Skeletal muscle tissue (tissue), 5 donors: ENCODE measurements around the gene C4A. TPM values are rescaled to one million over a fixed set of nuclear protein-coding genes. Genes with fewer than 3 reads are reported as not detected.
"Not testable (repeated sequence)": the region's sequence is repeated elsewhere in the genome, so short reads cannot be mapped to it uniquely, and the experiment has no call there.

Experiments used
- H3K27ac ChIP-seq: one replicate; pipeline ENCODE4 v1.7.0; 2013; ENCODE audit warnings: mild to moderate bottlenecking, low read depth, low read length, inconsistent platforms
- H3K27me3 ChIP-seq, 3 donors: one replicate each; pipeline ENCODE4 v1.7.0; 2013; ENCODE audit warnings: low read length in 3 of 3; ENCODE audit not compliant: control insufficient read depth in 3 of 3, insufficient read depth in 3 of 3
- H3K36me3 ChIP-seq, 3 donors: one replicate each; pipeline ENCODE4 v1.7.0; 2013; ENCODE audit warnings: low read length in 3 of 3; ENCODE audit not compliant: control insufficient read depth in 3 of 3, insufficient read depth in 3 of 3
- H3K4me1 ChIP-seq, 3 donors: one replicate each; pipeline ENCODE4 v1.7.0; 2013; ENCODE audit warnings: low read length in 3 of 3, mild to moderate bottlenecking in 3 of 3; ENCODE audit not compliant: control insufficient read depth in 3 of 3, insufficient read depth in 3 of 3
- H3K4me3 ChIP-seq, 3 donors: one replicate each; pipeline ENCODE4 v1.7.0; 2013; ENCODE audit warnings: low read length in 3 of 3
- H3K9ac ChIP-seq, 3 donors: one replicate each; pipeline ENCODE4 v1.7.0; 2013; ENCODE audit warnings: low read length in 3 of 3, mild to moderate bottlenecking in 3 of 3, moderate library complexity in 2 of 3, low read depth in 1 of 3
- H3K9me3 ChIP-seq, 3 donors: one replicate each; pipeline ENCODE4 v1.7.0; 2013; ENCODE audit warnings: low read length in 3 of 3; ENCODE audit not compliant: control insufficient read depth in 3 of 3
- small RNA-seq: library from RNA; depleted of rRNA; stranded (forward); fragments of <200 nt; gene quantifications from one replicate; pipeline ENCODE3, GENCODE V24; 2014
- total RNA-seq: library from RNA; depleted of rRNA; stranded (reverse); fragments of >200 nt; gene quantifications from one replicate; pipeline ENCODE4 v1.2.3, GENCODE V29; 2014
- donor health status: Osteomylitis.

C4A gene
- total RNA-seq, 1 donor from 2014 or later, result 14.1 TPM

DNA sequence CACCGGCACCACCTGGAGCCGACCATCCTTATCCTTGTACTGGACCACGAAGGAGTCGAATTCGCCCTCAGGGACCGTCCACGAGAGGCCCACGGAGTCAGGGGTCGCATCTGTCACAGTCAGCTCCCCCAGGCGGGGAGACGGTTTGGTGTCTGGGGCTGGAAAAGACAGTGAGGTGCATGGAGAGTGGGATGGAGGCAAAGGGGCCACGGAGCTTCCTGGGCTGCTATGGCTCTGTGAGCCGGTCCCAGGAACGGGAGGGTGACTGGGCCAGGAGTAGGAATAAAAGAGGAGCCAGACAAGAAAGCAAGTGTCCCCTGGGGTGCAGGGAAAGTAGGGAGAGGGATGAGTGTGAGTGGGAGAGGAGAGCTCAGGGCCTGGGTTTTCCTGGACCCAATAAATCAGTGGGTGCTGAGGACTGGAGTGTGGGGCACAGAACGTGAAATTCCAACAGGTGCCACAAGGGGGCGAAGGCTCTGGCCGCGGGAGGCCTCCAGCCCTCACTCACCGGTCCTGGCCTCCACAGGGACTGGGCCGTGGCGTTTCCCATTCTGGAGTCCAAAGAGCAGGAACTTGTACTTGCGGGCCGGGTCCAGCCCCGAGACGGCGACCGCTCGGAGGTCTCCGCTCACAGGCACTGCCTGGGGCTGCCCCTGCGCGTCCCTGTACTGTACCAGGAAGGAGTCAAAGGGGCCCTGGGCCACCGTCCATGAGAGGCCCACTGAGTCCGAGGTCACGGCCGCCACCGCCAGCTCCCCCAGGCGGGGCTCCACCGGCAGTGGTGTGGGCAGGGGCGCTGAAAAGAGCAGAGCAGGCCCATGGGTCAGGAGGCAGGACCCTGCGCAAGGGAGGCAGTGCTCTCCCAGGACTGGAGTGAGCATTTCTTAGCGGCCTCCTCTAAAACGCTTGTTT lies 66.3 kb downstream of the C4A start:
- peaks cover 20 to 22% (median 22%) of the 10 kb centered on the region in 3 donors for H3K4me1 ChIP-seq
- H3K36me3 ChIP-seq, result peaks cover 0 to 3% (median 0%) of the 10 kb centered on the region in 3 donors
- peak overlapping the region in 1 of 3 donors; percentile 54 for H3K9ac ChIP-seq
- H3K9me3 ChIP-seq, result no peaks in the 10 kb centered on the region
- H3K27me3 ChIP-seq, result no peaks in the 10 kb centered on the region
- H3K27ac ChIP-seq, result peak overlapping the region; percentile 76
- no peak overlapping the region for H3K4me3 ChIP-seq

DNA sequence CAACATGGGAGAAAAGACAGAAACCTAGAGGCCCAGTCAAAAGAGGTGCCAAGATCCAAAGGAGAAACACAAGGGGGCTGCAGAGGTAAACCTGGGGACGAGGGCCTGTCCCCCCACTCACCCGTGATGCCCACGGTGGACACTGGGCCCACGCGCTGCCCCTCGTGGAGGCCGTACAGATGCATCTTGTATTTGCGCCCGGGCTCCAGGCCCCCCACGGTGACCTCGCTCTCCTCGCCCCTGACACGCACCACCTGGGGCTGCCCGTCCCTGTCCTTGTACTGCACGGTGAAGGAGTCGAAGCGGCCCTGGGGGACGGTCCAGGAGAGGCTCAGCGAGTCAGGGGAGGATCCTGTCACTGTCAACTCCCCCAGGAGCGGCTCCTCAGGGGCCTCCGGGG lies 67.3 kb downstream of the C4A start:
- not testable (repeated sequence) for H3K9me3 ChIP-seq, H3K36me3 ChIP-seq, H3K27ac ChIP-seq, H3K4me3 ChIP-seq, H3K27me3 ChIP-seq, H3K9ac ChIP-seq
- H3K4me1 ChIP-seq, result peaks cover 20 to 22% (median 22%) of the 10 kb centered on the region in 3 donors

GRCh38 chr6:32049736-32050135 lies 67.9 kb downstream of the C4A start:
- not testable (repeated sequence) for H3K27ac ChIP-seq, H3K9ac ChIP-seq, H3K27me3 ChIP-seq, H3K4me3 ChIP-seq, H3K36me3 ChIP-seq, H3K9me3 ChIP-seq
- H3K4me1 ChIP-seq, result peaks cover 20 to 22% (median 22%) of the 10 kb centered on the region in 3 donors

DNA sequence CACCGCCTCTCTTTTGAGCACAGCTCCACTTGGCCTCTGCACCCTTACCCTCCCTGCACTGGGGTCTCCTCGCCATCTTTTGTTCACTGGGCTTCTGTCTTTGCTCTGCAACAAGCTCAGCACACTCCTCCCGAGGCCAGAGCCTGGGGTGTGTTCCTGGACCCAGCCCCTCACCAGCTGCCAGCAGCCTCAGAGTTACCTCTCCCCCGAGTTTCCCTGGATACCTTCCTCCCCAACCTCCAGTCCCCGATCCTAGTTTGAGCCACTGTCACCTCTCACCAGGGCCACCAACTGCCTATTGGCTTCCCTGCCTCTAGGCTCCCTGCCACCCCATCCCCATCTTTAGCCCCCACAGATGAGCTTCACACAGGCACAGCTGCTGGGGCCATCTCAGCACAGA lies 68.7 kb downstream of the C4A start:
- Histone ChIP-seq H3K4me1 (peaks cover 20 to 22% (median 22%) of the 10 kb centered on the region in 3 donors), H3K27ac (no peak overlapping the region), H3K9ac (no peak overlapping the region), H3K27me3 (no peaks in the 10 kb centered on the region), H3K4me3 (no peak overlapping the region), H3K9me3 (no peaks in the 10 kb centered on the region), H3K36me3 (peaks cover 0 to 8% (median 6%) of the 10 kb centered on the region in 3 donors)

Small RNAs within 50 kb of the gene (small RNA-seq; reads per million reads assigned to genes)
- not detected for gene AL645922.1

Other genes with a start within 250 kb of the C4A start
- 152 TPM for gene CLIC1, start 245.5 kb upstream of the C4A start, total RNA-seq
- gene MSH5, start 242.1 kb upstream of the C4A start, total RNA-seq, result 3.1 TPM
- gene SAPCD1, start 219.4 kb upstream of the C4A start, total RNA-seq, result 1.0 TPM
- 1.0 TPM for gene VWA7, start 204.7 kb upstream of the C4A start, total RNA-seq
- gene VARS1, start 186.3 kb upstream of the C4A start, total RNA-seq, result 42.3 TPM
- gene LSM2, start 175.1 kb upstream of the C4A start, total RNA-seq, result 45.9 TPM
- gene HSPA1L, start 166.8 kb upstream of the C4A start, total RNA-seq, result 5.2 TPM
- 133 TPM for gene HSPA1A, start 166.5 kb upstream of the C4A start, total RNA-seq
- gene HSPA1B, start 154.3 kb upstream of the C4A start, total RNA-seq, result 117 TPM
- 23.0 TPM for gene NEU1, start 119.2 kb upstream of the C4A start, total RNA-seq
- 0.52 TPM for gene SLC44A4, start 103.1 kb upstream of the C4A start, total RNA-seq
- gene EHMT2, start 84.4 kb upstream of the C4A start, total RNA-seq, result 24.0 TPM
- 6.3 TPM for gene ZBTB12, start 80.0 kb upstream of the C4A start, total RNA-seq
- 8.4 TPM for gene C2, start 54.3 kb upstream of the C4A start, total RNA-seq
- 3.7 TPM for gene CFB, start 36.0 kb upstream of the C4A start, total RNA-seq
- 61.6 TPM for gene NELFE, start 23.1 kb upstream of the C4A start, total RNA-seq
- gene SKIC2, start 22.9 kb upstream of the C4A start, total RNA-seq, result 25.1 TPM
- gene DXO, start 9.9 kb upstream of the C4A start, total RNA-seq, result 4.7 TPM
- gene C4B, start 32.7 kb downstream of the C4A start, total RNA-seq, result 18.3 TPM
- gene CYP21A2, start 56.4 kb downstream of the C4A start, total RNA-seq, result not detected
- gene TNXB, start 127.3 kb downstream of the C4A start, total RNA-seq, result 130 TPM
- gene ATF6B, start 146.2 kb downstream of the C4A start, total RNA-seq, result 14.1 TPM
- 5.7 TPM for gene FKBPL, start 148.2 kb downstream of the C4A start, total RNA-seq
- not detected for gene PRRT1, start 169.9 kb downstream of the C4A start, total RNA-seq
- gene PPT2, start 172.1 kb downstream of the C4A start, total RNA-seq, result 31.3 TPM
- 14.6 TPM for gene EGFL8, start 182.5 kb downstream of the C4A start, total RNA-seq
- 8.4 TPM for gene AGPAT1, start 194.0 kb downstream of the C4A start, total RNA-seq
- 57.9 TPM for gene RNF5, start 196.3 kb downstream of the C4A start, total RNA-seq
- gene AGER, start 202.2 kb downstream of the C4A start, total RNA-seq, result 0.52 TPM
- gene PBX2, start 208.1 kb downstream of the C4A start, total RNA-seq, result 50.1 TPM
- gene GPSM3, start 210.6 kb downstream of the C4A start, total RNA-seq, result 1.6 TPM
- gene NOTCH4, start 242.0 kb downstream of the C4A start, total RNA-seq, result 9.9 TPM